22Rv1 (cell line): ENCODE results near the gene SELPLG.

Experiments
- CTCF ChIP-seq: fragments of 450-650 bp; IDR thresholded peaks from 2 replicates; pipeline ENCODE4 v1.5.1; 2017; ENCODE audit warnings: mild to moderate bottlenecking
- ZFX ChIP-seq: fragments of 450-650 bp; IDR thresholded peaks from 2 replicates; pipeline ENCODE4 v1.6.1; 2017; ENCODE audit warnings: antibody characterized with exemption, borderline replicate concordance

- TF ChIP-seq CTCF = no peak
- no peak for TF ChIP-seq ZFX
These were observed 38.4 kb upstream of the SELPLG start for GRCh38 chr12:108672054-108672453.
